ENCODE results near the gene LARP4B.

- no peak for TF ChIP-seq POLR2A (IDR thresholded peaks at IDR 0.05; ENCODE audit: low read length)
- TF ChIP-seq, protein P1, sequence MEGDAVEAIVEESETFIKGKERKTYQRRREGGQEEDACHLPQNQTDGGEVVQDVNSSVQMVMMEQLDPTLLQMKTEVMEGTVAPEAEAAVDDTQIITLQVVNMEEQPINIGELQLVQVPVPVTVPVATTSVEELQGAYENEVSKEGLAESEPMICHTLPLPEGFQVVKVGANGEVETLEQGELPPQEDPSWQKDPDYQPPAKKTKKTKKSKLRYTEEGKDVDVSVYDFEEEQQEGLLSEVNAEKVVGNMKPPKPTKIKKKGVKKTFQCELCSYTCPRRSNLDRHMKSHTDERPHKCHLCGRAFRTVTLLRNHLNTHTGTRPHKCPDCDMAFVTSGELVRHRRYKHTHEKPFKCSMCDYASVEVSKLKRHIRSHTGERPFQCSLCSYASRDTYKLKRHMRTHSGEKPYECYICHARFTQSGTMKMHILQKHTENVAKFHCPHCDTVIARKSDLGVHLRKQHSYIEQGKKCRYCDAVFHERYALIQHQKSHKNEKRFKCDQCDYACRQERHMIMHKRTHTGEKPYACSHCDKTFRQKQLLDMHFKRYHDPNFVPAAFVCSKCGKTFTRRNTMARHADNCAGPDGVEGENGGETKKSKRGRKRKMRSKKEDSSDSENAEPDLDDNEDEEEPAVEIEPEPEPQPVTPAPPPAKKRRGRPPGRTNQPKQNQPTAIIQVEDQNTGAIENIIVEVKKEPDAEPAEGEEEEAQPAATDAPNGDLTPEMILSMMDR (IDR thresholded peaks at IDR 0.05), result no peak
- TF ChIP-seq EP300 (IDR thresholded peaks at IDR 0.05), result no peak
- no peak for TF ChIP-seq SMC3 (IDR thresholded peaks at IDR 0.05)
- TF ChIP-seq JUN (IDR thresholded peaks at IDR 0.05), result no peak
- TF ChIP-seq, protein P2, sequence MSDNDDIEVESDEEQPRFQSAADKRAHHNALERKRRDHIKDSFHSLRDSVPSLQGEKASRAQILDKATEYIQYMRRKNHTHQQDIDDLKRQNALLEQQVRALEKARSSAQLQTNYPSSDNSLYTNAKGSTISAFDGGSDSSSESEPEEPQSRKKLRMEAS (IDR thresholded peaks at IDR 0.05), result no peak
- no peak for TF ChIP-seq MAFK (IDR thresholded peaks at IDR 0.05; ENCODE audit: partially characterized antibody)
- TF ChIP-seq MAZ (IDR thresholded peaks at IDR 0.05; ENCODE audit: borderline replicate concordance, low read depth, low read length), result no peak
- TF ChIP-seq ESRRA (IDR thresholded peaks at IDR 0.05; ENCODE audit: borderline replicate concordance, low read length), result no peak
These were observed 91.8 kb downstream of the LARP4B start for GRCh38 chr10:839550-840205.

All from A549 (cell line).